GM19238 (cell line): ENCODE data around the gene TUBB1.
"Not testable (repeated sequence)": the region's sequence is repeated elsewhere in the genome, so short reads cannot be mapped to it uniquely, and the experiment has no call there.

ENCODE experiments used
- DNase-seq: peaks from one replicate; pipeline ENCODE4 v3.0.0; 2011; ENCODE audit warnings: low spot score; ENCODE audit not compliant: insufficient read length

Gene TUBB1

DNA sequence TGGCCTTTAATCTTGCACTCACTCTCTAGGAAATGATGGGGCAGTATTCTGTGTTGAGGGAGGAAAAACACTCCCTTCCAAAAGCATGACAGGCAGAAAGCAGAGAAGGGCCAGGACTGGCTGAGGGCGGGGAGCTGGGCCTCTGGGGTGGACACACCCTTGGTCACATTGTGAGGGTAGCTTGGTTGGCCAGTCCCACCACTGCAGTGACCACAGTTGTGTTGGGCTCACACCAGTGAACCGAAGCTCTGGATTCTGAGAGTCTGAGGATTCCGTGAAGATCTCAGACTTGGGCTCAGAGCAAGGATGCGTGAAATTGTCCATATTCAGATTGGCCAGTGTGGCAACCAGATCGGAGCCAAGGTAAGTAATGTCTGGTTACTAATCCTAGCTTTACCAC is at the start of gene TUBB1:
TUBB1 (plus strand) TSS at position 213 of the 400 bp plus-strand sequence; CDS start at position 307, 94 bp downstream.
- DNase-seq = no peak

DNA sequence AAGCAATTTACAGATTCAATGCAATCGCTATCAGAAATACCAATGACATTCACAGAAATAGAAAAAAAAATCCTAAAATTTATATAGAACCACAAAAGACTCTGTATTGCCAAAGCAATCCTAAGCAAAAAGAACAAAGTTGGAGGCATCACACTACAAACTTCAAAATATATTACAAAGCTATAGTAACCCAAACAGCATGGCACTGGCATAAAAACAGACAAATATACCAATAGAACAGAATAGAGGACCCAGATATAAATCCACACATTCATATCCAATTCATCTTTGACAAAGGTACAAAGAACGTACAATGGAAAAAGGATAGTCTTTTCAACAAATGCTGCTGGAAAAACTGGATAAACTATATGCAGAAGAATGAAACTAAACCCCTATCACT is 49.8 kb upstream of the TUBB1 start:
- DNase-seq = no peak

DNA sequence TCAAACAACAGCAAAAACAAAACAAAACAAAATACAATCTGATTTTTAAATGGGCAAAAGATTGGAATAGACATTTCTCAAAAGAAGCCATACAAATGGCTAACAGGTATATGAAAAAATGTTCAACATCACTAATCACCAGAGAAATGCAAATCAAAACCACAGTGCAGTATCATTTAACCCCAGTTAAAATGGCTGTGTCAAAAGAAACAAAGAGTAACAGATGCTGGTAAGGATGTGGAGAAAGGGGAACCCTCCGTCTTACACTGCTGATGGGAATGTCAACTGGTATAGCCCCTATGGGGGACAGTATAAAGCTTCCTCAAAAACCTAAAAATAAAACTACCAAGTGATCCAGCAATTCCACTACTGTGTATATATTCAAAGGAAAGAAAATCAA is 49.1 kb upstream of the TUBB1 start:
- no peak for DNase-seq

DNA sequence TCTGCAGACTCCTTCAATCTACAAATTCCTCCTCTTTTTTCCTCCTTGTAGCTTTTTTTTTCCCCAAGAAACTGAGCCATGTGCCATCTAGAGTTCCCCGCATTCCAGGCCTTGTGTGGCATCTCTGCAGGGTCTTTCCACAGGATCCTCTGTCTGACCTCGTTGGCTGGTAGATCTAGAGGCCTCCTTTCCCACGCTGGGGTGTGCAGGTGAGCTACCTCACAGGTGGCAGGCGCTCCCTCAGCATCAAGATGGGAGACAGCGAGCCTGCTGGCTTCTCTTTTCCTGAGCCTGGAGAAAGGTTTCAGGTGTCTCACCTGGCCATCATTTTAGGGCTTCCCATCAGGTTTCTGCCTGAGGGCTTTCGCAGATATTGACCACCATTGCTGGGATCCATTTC is 47.8 kb upstream of the TUBB1 start:
- no peak for DNase-seq

DNA sequence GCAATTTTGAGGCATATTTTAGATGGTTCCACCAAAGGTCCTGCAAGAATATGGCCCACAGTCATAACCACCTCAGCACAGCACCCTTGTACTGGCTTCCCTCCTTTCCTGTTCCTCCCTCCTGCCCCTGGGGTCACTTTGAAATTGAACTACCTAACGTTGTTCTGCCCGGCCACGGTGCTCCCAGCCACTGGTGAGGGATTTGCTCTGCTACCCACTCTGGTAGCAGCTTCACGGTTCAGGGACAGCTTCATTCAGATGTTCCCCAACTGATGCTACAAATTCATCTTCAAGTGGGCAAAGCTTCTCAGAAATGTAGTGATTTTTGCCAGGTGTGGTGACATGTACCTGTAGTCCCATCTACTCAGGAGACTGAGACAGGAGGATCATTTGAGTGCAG is 46.0 kb upstream of the TUBB1 start:
- DNase-seq = no peak

DNA sequence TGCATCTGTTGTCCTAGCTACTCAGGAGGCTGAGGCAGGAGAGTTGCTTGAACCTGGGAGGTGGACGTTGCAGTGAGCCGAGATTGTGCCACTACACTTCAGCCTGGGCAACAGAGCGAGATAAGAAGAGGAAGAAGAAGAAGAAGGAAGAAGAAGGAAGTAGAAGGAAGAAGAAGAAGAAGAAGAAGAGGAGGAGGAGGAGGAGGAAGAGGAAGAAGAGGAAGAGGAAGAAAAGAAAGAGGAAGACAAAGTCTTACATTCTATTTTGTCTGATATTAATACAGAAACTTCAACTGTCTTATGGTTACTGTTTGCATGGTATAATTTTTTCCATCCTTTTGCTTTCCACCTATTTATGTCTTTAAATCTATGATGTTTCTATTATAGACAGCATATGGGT is 45.4 kb upstream of the TUBB1 start:
- no peak for DNase-seq

DNA sequence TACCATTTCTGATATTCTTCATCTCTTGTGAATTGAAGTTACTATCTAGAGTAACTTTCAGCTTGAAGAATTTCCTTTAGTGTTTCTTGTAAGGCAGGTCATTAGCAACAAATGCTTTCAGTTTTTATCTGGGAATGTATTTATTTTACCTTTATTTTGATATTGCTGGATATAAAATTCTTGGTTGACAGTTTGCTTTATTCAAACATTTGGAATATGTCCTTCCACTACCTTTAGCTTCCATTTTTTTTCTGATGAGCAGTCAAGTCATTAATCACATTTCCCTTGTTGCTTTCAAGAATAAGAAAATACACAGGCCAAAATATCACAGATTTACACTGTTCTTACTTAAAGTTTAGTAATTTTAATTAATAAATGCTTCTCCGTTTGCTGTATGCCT is 43.9 kb upstream of the TUBB1 start:
- DNase-seq = no peak

DNA sequence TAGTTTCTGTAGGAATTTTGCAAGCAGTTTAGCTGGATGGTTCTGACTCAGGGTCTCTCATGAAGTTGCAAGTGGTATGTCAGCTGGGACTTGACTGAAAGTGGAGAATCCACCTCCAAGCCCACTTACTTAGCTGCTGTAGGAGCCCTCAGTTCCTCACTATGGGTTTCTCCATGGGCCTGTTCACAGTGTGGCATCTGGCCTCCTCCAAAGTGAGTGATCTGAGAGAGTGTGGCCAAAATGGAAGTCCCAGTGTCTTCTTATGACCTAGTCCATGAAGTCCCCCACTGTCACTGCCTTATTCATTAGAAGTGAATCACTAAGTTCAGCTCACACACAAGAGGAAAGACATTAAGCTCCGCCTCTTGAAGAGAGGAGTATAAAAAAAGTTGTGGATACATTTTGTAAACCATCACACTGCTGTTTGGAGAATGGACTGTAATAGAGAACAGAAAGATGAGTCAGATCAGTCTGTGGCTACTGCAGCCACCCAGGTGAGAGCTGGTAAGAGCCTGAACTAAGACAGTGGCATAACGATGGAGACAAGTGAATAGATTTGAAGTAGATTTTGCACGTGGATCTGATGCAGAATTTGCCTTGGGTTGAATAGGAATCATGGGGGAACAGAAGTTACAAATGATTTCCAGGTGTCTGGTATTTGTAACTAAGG is 43.0 kb upstream of the TUBB1 start:
- DNase-seq = no peak

DNA sequence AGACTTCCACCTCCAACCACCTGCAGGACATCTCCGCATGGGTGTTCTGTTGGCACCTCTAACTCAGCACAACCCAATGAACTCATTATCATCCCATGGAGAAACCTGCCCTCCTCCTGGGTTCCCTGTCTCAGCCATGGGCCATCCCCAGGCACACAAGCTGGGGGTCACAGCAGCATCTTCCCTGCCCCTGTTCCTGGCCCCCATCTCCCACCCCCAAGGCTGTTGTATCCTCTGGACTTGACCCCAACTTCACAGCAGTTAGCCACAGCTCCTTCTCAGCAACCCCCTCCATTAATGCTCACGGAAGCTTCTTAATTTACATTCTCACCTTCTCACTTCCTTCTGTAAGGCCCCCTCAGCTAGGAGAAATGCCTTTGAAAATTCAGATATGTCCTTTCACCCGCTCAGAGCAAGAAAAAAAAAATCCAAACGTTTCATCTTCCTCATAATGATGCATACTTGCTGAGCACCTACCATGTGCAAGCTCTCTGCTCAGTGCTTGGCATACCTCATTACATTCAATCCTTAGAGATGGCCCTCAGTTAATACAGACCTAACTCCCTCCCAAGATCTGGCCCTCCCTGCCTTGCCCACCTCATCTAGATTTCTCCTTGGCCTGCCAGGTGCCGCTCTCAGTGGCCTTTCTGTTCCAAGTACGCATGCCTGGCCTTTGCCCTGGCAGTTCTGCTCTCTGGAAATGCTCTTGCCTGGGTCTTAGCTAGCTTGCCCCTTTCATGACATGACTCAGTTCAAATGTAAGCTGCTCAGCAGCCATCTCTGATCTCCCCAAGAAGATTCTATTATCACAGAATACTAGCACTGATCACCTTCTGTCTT is 40.7 kb upstream of the TUBB1 start:
- no peak for DNase-seq

DNA sequence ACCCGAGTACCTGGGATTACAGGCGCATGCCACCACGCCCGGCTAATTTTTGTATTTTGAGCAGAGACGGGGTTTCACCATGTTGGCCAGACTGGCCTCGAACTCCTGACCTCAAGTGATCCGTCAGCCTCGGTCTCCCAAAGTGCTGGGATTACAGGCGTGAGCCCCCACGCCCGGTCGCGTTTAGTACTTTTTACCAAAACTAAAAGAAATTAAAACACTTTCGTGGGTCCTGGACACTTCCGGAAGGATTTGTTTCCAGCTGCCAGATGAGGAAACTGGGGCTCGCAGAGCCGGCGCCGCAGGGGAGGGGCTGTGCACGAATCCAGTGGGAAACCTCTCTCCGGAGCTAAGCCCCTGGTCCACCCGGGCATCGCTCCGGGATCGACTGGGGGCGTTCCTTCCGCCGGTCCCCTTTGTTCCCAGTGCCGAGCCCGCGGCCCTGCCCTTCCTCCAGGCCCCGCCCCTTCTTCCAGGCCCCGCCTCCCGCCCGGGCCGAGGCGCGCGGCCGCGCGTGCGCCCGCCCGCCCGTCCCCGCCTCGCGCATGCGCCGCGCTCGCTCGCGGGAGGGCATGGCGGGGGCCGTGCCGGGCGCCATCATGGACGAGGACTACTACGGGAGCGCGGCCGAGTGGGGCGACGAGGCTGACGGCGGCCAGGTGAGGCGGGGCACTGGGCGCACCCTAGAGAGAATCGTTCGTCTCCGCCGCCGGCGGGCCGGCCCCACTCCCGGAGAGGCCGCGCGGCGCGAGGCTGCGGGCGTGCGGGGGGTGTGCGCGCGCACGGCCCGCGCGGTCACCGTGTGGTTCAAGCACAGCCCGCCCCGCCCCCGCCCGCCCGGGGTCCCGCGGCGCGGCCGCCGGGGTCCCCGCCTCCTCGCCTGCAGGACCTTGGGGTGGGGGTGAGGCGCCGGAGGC is 38.3 kb upstream of the TUBB1 start, which contains the start of gene NELFCD:
NELFCD (plus strand) TSS at position 546 of the 917 bp plus-strand sequence; CDS start at position 600, 54 bp downstream.
- peak; percentile 96 for DNase-seq

DNA sequence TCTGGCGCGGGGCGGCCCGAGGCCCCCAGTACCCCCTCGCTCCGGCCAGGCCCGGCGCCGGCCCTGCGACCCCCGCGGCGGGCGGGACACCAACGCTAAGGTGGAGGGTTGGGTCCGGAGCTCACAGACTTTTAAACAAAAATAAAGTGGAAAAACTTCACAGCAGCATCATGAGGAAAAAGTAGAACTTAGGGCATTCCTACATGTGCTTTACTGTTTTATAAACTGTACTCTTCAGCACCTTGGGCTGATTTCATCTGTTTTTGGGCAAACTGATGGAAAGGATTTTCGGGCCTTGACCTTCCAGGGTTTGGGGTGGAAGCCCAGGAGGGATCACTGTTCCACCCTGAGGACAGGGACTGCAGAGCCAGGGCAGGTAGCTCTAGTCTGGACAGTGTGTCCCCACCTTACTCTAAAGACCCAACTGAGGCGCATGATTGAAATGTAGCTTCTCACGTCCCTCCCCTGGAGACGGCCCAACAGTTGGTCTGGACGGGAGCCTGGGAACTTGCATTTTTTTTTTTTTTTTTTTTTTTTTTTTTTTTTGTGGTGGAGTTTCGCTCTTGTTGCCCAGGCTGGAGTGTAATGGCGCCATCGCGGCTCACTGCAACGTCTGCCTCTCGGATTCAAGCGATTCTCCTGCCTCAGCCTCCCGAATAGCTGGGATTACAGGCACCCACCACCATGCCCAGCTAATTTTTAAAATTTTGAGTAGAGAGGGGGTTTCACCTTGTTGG is 37.4 kb upstream of the TUBB1 start:
- no peak for DNase-seq

DNA sequence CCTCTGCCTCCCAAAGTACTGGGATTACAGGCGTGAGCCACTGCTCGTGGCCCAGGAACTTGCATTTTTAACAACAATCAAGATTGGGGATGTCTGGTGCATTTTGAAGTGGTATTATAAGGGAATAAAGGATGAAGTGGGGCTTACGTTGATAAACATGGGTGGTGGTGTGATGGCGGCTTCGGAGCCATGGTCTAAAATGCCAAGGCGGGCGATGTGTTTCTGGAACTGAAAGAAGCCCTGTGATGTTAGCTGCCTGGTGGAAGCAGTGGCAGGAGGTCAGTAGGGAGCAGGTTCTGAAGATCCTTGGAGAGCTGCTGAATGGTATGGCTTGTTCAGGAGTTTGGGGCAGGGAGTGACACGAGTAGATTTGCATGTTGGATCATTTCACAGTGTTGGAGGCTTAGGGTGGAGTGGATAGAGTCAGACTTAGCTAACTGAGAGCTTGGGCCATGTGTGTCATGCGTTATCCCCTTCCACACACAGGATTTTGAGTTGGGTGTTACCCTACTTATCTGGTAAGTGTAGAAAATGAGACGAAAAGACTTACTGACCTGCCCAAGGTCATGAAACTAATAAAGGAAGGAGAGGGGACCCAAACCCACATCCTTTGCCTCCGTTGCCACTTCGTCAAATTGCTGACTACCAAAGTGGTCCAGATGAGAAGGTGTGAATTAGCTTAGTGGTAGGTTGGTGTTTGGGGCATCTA is 36.7 kb upstream of the TUBB1 start:
- no peak for DNase-seq

DNA sequence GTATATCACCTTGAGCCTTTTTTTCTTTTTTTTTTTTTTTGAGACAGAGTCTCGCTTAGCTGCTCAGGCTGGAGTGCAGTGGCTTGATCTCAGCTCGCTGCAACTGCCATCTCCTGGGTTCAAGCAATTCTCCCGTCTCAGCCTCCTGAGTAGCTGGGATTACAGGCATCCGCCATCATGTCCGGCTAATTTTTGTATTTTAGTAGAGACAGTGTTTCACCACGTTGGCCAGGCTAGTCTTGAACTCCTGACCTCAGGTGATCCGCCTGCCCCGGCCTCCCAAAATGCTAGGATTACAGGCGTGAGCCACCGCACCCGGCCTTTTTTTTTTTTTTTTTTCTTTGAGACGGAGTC is 36.1 kb upstream of the TUBB1 start:
- DNase-seq = not testable (repeated sequence)

DNA sequence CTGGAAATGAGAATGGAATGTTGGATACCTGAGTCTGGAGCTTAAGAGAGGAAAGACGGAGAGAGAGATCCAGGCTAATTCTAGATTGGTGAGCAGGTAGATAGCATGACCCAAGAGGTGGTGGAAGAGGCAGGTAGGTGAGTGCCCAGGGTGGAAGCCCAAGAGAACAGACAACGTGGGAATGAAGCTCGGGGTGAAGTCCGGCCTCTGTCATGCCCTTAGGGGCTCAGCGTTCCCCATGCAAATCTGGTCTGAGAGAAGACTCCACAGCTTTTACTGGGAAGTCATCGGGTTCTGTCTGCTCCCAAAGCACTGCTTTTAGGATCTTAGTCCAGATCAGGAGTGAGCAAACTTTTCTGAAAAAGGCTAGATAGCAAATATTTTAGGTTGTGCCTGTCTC is 34.5 kb upstream of the TUBB1 start:
- DNase-seq = no peak

DNA sequence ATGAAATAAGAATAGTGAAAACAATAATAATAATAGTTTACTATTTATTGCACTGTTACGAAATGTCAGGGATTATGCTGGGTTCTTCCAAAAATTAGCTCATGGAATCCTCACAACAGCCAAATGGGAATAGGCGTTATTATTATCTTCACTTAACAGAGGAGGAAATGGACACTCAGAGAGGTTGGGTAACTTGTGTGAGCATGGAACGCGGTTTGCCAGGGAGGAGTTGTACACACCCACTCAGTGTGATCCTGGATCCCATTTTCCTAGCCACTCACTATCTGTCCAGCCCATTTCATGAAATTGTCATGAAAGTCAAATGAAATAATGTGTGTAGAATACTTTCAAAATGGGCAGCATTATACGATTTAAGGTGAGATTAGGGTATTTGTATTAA is 33.6 kb upstream of the TUBB1 start:
- DNase-seq = no peak

DNA sequence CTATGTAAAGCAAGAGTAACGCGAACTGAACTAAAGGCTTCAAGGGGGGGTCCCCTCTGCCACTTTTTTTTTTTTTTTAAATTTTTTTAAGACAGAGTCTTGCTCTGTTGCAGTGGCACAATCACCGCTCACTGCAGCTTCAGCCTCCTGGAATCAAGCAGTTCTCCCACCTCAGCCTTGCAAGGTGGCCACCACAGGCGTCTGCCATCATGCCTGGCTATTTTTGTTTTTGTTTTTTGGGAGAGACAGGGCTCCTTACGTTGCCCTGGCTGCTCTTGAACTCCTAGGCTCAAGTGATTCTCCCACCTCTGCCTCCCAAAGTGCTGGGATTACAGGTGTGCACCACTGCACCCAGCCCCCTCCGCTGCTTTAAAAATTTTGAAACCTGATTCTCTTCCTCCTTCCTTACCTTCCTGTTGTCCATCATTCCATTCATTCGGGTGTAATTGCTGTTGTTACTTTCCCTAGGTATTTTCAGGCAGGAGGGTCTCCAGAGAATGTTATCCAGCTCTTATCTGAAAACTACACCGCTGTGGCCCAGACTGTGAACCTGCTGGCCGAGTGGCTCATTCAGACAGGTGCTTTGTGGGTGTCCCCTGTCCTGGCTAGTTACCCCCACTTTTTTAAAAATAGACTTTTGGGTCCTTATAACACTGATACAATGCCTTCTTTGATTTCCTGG is 32.8 kb upstream of the TUBB1 start:
- DNase-seq = no peak

DNA sequence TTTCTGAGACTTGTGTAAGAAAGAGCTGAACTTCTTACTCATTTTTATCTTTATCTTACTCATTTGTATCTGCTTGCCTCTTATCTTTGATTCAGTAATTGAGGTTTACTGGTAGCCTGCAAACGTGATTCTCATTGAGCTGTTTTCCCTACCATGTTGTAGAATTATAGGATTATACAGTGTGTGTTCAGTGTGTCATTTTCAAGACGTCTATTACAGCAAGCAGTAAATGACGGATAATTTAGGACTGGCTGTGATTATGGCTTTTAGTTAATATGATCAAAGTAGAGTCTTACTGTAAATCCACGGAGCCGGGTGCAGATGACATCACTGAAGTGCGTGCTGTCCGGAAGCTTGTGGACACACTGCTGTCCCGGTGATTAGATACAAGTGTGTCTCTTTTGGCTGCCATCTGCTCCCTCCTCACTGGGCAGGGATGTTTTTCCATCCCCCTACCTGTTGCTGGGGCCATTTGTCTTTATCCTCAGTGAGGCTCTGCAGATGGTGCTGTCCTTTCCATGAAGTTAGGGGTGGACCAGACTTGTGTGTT is 32.2 kb upstream of the TUBB1 start:
- DNase-seq = no peak

DNA sequence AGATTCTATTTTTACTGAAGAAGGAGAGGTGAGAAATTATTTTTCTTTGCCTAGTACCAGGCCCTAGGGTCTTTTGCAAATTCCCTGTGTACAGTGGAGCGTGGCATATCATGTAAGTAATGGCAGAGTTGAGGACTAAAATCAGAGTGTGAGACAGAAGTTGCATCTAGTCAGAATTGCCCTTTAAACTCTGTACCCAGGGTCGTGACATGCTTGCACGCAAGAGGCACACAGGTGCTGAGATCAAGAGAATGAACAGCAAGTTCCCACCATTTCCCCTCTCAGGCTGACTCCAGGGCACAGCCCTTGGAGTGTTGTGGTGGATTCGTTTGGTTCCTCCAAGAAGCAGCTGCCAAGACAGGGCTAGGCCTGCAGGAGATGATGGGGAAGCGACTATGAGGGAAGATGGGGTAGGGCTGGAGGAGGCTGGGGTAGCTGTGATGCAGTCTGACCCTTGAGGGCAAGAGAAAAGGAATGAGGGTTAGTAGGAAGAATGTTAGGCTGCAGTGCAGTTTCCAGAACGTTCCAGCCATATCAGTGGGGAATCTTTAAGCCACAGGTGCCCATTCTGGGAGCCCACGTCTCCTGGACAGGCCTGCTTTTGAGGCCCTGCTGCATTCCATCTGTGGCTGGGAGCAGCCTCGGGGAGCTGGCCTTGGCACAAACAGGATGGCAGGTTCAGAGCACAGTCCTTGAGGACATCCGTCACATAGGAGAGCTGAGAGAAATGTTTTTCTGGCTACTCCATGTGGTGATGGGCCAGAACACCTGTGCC is 31.3 kb upstream of the TUBB1 start:
- no peak for DNase-seq

DNA sequence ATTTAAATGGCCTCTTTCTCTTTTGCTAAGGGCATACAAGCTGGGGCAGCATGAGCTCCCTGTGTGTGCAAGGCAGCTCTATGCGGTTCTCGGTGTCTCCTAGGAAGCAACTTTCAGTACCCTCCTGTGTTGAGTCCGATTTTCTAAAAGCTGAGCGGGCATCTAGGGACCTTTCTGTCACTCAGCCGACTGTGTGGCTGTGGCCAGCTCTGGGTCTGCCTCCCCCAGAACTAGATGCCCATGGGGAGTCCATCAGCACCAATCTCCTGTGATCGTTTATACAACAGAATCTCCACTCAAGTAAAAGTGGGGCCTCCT is 30.7 kb upstream of the TUBB1 start:
- no peak for DNase-seq
